ENCODE results near the gene HLA-E.
"Not testable (repeated sequence)": the region's sequence is repeated elsewhere in the genome, so short reads cannot be mapped to it uniquely, and the experiment has no call there.

- not testable (repeated sequence) for TF ChIP-seq CTCF, POLR2A (IDR thresholded peaks at IDR 0.05)
These were observed 9.4 kb downstream of the HLA-E start for GRCh38 chr6:30498705-30499104.

Data from breast epithelium (tissue), 3 donors.